Calu3 (cell line): Measurements from ENCODE around the gene NECTIN2. TPM values are rescaled to one million over a fixed set of nuclear protein-coding genes. Genes with fewer than 3 reads are reported as not detected.

Experiments
- BruUV-seq: library from RNA; stranded (reverse); fragments of 400-500 nt; replicated peaks from 2 replicates; lab custom pipeline; 2021; lab: Mats Ljungman, UMichigan
- CTCF ChIA-PET: fragments of 300-600 bp; sonication (Branson Sonifier 250); formaldehyde crosslinking; loops from one replicate; lab custom pipeline; 2022; ENCODE audit warnings: antibody characterized with exemption; lab: Charles Lee
- DNase-seq: peaks from one replicate; pipeline ENCODE4 v3.0.0; 2022
- H3K27ac Mint-ChIP-seq: one replicate; pipeline ENCODE4 v1.8.0; 2022; ENCODE audit warnings: mixed read lengths; ENCODE audit not compliant: unreplicated experiment
- H3K27me3 Mint-ChIP-seq: one replicate; pipeline ENCODE4 v1.8.0; 2022; ENCODE audit warnings: mixed read lengths; ENCODE audit not compliant: unreplicated experiment
- H3K36me3 Mint-ChIP-seq: one replicate; pipeline ENCODE4 v1.8.0; 2022; ENCODE audit warnings: mild to moderate bottlenecking, moderate library complexity, mixed read lengths; ENCODE audit not compliant: insufficient read depth, unreplicated experiment
- H3K4me1 Mint-ChIP-seq: one replicate; pipeline ENCODE4 v1.8.0; 2022; ENCODE audit warnings: mild to moderate bottlenecking, low read depth, mixed read lengths; ENCODE audit not compliant: unreplicated experiment
- H3K4me3 Mint-ChIP-seq: one replicate; pipeline ENCODE4 v1.8.0; 2022; ENCODE audit warnings: mild to moderate bottlenecking, low read depth, moderate library complexity, mixed read lengths; ENCODE audit not compliant: unreplicated experiment
- H3K9me3 Mint-ChIP-seq: one replicate; pipeline ENCODE4 v1.8.0; 2022; ENCODE audit warnings: low read depth, mixed read lengths; ENCODE audit not compliant: unreplicated experiment
- intact Hi-C: fragments of 100-400 bp; cut with micrococcal nuclease; formaldehyde crosslinking; loops from one replicate; pipeline ENCODE4 v1.10.0; 2022; ENCODE audit not compliant: unreplicated experiment
- total RNA-seq: library from RNA; stranded (reverse); gene quantifications from 2 replicates; pipeline ENCODE4 v1.2.3, GENCODE V29; 2022
- TF ChIP-seq, protein P1 (sequence below): fragments of 200-600 bp; IDR thresholded peaks from one replicate; pipeline ENCODE4 v1.8.0; 2022; ENCODE audit warnings: antibody characterized with exemption; ENCODE audit not compliant: unreplicated experiment

The NECTIN2 gene
- total RNA-seq, 1 experiment from 2014 or later, result 137 TPM

DNA sequence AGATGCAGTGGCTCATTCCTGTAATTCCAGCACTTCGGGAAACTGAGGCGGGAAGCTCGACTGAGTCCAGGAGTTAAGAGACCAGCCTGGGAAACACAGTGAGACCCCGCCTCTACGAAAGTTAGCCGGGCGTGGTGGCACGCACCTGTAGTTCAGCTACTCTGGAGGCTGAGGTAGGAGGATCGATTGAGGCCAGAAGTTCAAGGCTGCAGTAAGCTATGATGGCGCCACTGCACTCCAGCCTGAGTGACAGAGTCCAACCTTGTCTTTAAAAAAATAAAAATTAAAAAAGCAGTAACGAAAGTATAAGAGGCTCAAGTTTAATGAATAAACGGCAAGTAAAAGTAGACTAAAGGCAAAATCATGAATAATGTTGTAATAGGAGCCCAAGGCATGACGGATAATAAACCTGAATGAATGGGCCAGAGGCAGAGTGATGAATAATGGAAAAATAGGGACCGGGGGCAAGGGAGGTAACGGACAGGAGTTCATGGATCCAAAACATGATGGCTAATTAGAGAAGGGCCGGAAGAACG is 43.8 kb downstream of the NECTIN2 start:
- Mint-ChIP-seq H3K9me3 (no peaks in the 10 kb centered on the region), H3K27ac (peak overlapping the region; percentile 87), H3K27me3 (no peaks in the 10 kb centered on the region), H3K4me1 (peaks cover 28% of the 10 kb centered on the region), H3K36me3 (peaks cover 90% of the 10 kb centered on the region), H3K4me3 (peak overlapping the region; percentile 71)
- intact Hi-C loops, result no loop called here
- TF ChIP-seq, protein P1, sequence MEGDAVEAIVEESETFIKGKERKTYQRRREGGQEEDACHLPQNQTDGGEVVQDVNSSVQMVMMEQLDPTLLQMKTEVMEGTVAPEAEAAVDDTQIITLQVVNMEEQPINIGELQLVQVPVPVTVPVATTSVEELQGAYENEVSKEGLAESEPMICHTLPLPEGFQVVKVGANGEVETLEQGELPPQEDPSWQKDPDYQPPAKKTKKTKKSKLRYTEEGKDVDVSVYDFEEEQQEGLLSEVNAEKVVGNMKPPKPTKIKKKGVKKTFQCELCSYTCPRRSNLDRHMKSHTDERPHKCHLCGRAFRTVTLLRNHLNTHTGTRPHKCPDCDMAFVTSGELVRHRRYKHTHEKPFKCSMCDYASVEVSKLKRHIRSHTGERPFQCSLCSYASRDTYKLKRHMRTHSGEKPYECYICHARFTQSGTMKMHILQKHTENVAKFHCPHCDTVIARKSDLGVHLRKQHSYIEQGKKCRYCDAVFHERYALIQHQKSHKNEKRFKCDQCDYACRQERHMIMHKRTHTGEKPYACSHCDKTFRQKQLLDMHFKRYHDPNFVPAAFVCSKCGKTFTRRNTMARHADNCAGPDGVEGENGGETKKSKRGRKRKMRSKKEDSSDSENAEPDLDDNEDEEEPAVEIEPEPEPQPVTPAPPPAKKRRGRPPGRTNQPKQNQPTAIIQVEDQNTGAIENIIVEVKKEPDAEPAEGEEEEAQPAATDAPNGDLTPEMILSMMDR, result no peak
- BruUV-seq, result TSS peak; percentile 97
- DNase-seq, result peak; percentile 30
- CTCF ChIA-PET, result interaction anchor here (0.9 to 1.4 kb wide), 6 partner anchors 32 to 166 kb away, joined by 3 to 7 read pairs (median 4); partner anchors contain the start of gene NECTIN2

DNA sequence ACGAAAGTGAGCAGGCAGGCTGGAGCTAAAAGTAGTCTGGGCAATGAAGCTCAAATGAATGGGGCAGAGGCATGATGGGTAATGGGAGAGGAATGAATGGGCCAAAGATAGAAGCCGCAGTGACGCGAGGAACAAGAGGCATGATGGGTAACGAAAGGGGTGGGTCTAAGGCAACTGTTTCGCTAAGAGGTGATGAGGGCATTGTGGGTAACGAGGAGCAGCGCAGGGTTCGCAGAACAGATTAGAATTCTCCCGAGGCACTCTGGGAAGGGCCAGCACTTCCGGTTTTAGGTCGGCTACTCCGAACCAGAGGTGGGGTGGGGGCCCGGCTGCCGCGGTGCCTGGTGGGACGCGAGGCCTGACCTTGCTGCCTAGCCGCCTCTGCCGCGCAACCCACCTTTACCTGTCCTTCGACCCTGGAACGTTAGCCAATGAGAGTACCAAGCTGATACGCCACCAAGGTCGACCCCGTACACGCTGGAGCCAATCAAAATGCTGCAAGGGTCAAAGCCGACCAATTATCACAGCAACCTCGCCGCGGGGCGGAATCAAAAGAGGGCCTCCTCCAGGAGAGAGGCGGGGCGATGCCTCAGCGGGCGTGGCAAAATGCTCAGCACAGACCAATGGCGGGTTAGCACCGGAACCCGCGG is 44.4 kb downstream of the NECTIN2 start:
- Mint-ChIP-seq H3K4me1 (peaks cover 28% of the 10 kb centered on the region), H3K27me3 (no peaks in the 10 kb centered on the region), H3K9me3 (no peaks in the 10 kb centered on the region), H3K4me3 (peak overlapping the region; percentile 71), H3K36me3 (peaks cover 95% of the 10 kb centered on the region), H3K27ac (peak overlapping the region; percentile 87)
- TF ChIP-seq, protein P1, result no peak
- DNase-seq, result peak; percentile 100
- intact Hi-C loops, result no loop called here
- BruUV-seq, result no TSS peak
- CTCF ChIA-PET, result interaction anchor here (0.7 to 1.4 kb wide), 7 partner anchors 33 to 167 kb away, joined by 3 to 7 read pairs (median 4); partner anchors contain the start of gene NECTIN2

DNA sequence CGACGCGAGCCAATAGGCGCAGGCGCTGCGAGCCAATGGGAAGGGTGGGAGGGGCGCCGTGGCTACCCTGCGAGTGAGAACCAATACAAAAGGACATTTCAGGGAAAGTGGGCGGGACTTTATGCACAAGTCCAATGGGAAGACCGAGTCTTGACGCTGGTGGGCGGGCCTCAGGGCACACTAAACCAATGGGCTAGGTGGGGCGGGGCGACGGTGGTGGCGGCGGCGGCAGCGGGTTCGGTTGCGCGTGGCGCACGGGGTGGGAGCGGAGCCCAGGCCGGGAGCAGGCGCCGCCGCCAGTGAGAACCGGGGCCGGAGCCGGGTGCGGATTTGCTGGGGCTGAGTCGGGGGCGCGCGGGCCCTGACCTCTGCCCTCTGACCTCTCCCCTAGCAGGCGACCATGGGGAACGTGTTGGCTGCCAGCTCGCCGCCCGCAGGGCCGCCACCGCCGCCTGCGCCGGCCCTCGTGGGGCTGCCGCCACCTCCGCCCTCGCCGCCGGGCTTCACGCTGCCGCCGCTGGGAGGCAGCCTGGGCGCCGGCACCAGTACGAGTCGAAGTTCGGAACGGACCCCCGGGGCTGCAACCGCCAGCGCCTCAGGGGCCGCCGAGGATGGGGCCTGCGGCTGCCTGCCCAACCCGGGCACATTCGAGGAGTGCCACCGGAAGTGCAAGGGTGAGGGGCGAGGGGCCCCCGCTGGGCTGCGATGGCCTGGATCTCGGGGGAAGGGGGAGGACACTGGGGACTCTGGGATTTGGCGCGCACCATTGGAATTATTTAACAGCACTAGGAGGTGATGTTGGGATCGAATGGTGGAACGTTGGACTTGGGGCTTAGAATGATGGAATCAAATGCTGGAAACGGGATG is 45.2 kb downstream of the NECTIN2 start, which contains the start of gene TOMM40:
Gene TOMM40 (plus strand): TSS at position 239 of the 867 bp plus-strand sequence. CDS start 162 bp downstream, at position 401.
- intact Hi-C loops, result no loop called here
- H3K27me3 Mint-ChIP-seq, result no peaks in the 10 kb centered on the region
- TF ChIP-seq, protein P1, result no peak
- BruUV-seq, result no TSS peak
- peak within 1 kb of the TSS; percentile 71 for H3K4me3 Mint-ChIP-seq
- H3K27ac Mint-ChIP-seq, result peak within 1 kb of the TSS; percentile 87
- peaks cover 95% of the 10 kb centered on the region for H3K36me3 Mint-ChIP-seq
- CTCF ChIA-PET, result interaction anchor here (0.7 to 1.4 kb wide), 5 partner anchors 33 to 167 kb away, joined by 4 to 6 read pairs (median 4); no protein-coding TSS in a partner anchor
- no peaks in the 10 kb centered on the region for H3K9me3 Mint-ChIP-seq
- peaks cover 28% of the 10 kb centered on the region for H3K4me1 Mint-ChIP-seq
- peak; percentile 99 for DNase-seq

DNA sequence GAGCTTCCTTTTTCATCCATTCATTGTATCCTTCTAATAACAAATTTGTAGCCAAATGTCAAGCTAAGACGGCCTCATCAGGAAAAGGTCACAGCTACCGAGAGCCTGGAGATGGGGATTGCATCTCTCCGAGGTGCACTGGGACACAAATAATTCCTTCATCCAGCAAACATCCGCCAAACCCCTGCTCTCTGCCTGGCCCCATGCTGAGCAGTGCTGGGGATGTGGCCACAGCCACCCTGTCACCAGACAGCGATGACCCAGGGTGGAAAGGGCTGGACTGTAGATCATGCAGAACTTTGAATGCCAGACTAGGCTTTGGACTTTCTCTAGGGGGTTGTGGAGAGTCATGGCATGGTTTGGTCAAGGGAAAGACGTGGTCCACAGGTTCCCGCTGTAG is 46.8 kb downstream of the NECTIN2 start:
- Mint-ChIP-seq H3K4me3 (peak overlapping the region; percentile 71), H3K9me3 (no peaks in the 10 kb centered on the region), H3K4me1 (peaks cover 28% of the 10 kb centered on the region), H3K27me3 (no peaks in the 10 kb centered on the region), H3K27ac (peak overlapping the region; percentile 81), H3K36me3 (peaks cover 95% of the 10 kb centered on the region)
- DNase-seq, result no peak
- BruUV-seq, result no TSS peak
- intact Hi-C loops, result no loop called here
- CTCF ChIA-PET, result interaction anchor here (0.6 kb wide), 1 partner anchor 467 kb away, joined by 3 read pairs; no protein-coding TSS in a partner anchor
- TF ChIP-seq, protein P1, result no peak
